K562 (cell line): ENCODE data around the gene RASGRP2. TPM values are rescaled to one million over a fixed set of nuclear protein-coding genes. Genes with fewer than 3 reads are reported as not detected.
A peak's percentile ranks its signal among the peaks of the same experiment; 100 is the strongest.

ENCODE experiments used
- ATAC-seq: fragments of 200-7000 bp; cut with Tn5 transposase; 3 replicates; pipeline ENCODE4 v1.9.1; 2020; ENCODE audit warnings: moderate library complexity
- BruUV-seq: library from RNA; stranded (reverse); fragments of 400-500 nt; replicated peaks from 2 replicates; lab custom pipeline; 2021; lab: Mats Ljungman, UMichigan
- CTCF ChIA-PET: fragments of 300-600 bp; formaldehyde crosslinking; extraction: SDS; loops from one replicate; lab custom pipeline; 2021; ENCODE audit warnings: low intra/inter-chr PET ratio; lab: Yijun Ruan, JAX
- POLR2A ChIA-PET: fragments of 300-600, 350-650 bp; sonication (Branson Sonifier 250); formaldehyde crosslinking; extraction: SDS; loops from one replicate; lab custom pipeline; 2021; ENCODE audit warnings: antibody characterized with exemption, inconsistent platforms; lab: Yijun Ruan, JAX
- DNase-seq, 4 experiments: peaks; one replicate each; pipeline versions ENCODE4 v3.0.0 to v3.0.0-alpha.2; 2011 to 2018; ENCODE audit warnings: low spot score in 3 of 4, mixed read lengths in 3 of 4; ENCODE audit errors: extremely low read depth in 1 of 4
- FAIRE-seq: peaks from 2 replicates; lab custom pipeline; 2011; peaks lifted over from hg19 to GRCh38; lab: Jason Lieb, UNC
- H2AFZ ChIP-seq: 2 replicates; pipeline ENCODE4 v1.6.0; 2011; ENCODE audit warnings: low read depth, low read length, control low read depth, inconsistent platforms
- H3K27ac ChIP-seq: fragments of 200-600 bp; 3 replicates; pipeline ENCODE4 v1.8.0; 2011; ENCODE audit warnings: low read depth, mild to moderate bottlenecking, control low read depth, inconsistent platforms, low read length, moderate library complexity, mixed read lengths; ENCODE audit errors: extremely low read depth
- H3K27me3 ChIP-seq, 2 experiments: fragments of 300-600 bp in 1 of 2; 2 replicates in 1 of 2; 3 replicates in 1 of 2; pipeline versions ENCODE4 v1.6.0 to v1.8.0; 2011; ENCODE audit warnings: inconsistent platforms in 2 of 2, low read length in 2 of 2, mild to moderate bottlenecking in 1 of 2, mixed read lengths in 1 of 2, moderate library complexity in 1 of 2; ENCODE audit not compliant: control insufficient read depth in 2 of 2, insufficient read depth in 2 of 2
- H3K36me3 ChIP-seq: fragments of 300-600 bp; 3 replicates; pipeline ENCODE4 v1.8.0; 2011; ENCODE audit warnings: mild to moderate bottlenecking, low read length, inconsistent platforms; ENCODE audit not compliant: control insufficient read depth, insufficient read depth
- H3K4me1 ChIP-seq, 2 experiments: fragments of 200-600 bp in 1 of 2; replicated peaks in 1 of 2; 2 replicates in 1 of 2; 3 replicates in 1 of 2; pipeline versions ENCODE4 v1.5.1 to v1.8.0; 2011; ENCODE audit warnings: inconsistent platforms in 2 of 2, low read length in 2 of 2, mild to moderate bottlenecking in 1 of 2, mixed read lengths in 1 of 2, moderate library complexity in 1 of 2; ENCODE audit not compliant: control insufficient read depth in 2 of 2, insufficient read depth in 2 of 2
- H3K4me2 ChIP-seq: 2 replicates; pipeline ENCODE4 v1.6.1; 2011; ENCODE audit warnings: low read length, control low read depth, inconsistent platforms, mixed read lengths; ENCODE audit not compliant: insufficient read depth
- H3K4me3 ChIP-seq: fragments of 200-600 bp; sonication (generic), shearing (Covaris generic); 2 replicates; pipeline ENCODE4 v1.5.1; 2016; ENCODE audit warnings: control low read depth, inconsistent platforms
- H3K79me2 ChIP-seq: fragments of 200-600 bp; 3 replicates; pipeline ENCODE4 v1.8.0; 2011; ENCODE audit warnings: low read length, inconsistent platforms; ENCODE audit not compliant: control insufficient read depth, insufficient read depth
- H3K9ac ChIP-seq, 2 experiments: 2 replicates each; pipeline versions ENCODE4 v1.6.0 to v1.6.1; 2011; ENCODE audit warnings: low read depth in 2 of 2, low read length in 2 of 2, control low read depth in 1 of 2, inconsistent platforms in 1 of 2, mild to moderate bottlenecking in 1 of 2, mixed read lengths in 1 of 2; ENCODE audit not compliant: insufficient read depth in 1 of 2
- H3K9me1 ChIP-seq: one replicate; pipeline ENCODE4 v1.6.0; 2011; ENCODE audit warnings: inconsistent platforms, mild to moderate bottlenecking, low read length, moderate library complexity; ENCODE audit not compliant: control insufficient read depth, insufficient read depth
- H3K9me3 ChIP-seq: replicated peaks from 2 replicates; pipeline ENCODE4 v1.5.1; 2011; ENCODE audit warnings: low read depth, low read length, inconsistent platforms; ENCODE audit not compliant: control insufficient read depth, insufficient read depth
- H4K20me1 ChIP-seq: replicated peaks from 2 replicates; pipeline ENCODE4 v1.6.1; 2011; ENCODE audit warnings: low read length, inconsistent platforms, mixed read lengths; ENCODE audit not compliant: control insufficient read depth, insufficient read depth
- CTBP1 ChIP-seq: fragments of 450-650 bp; IDR thresholded peaks from 2 replicates; pipeline ENCODE4 v1.6.1; 2016; ENCODE audit warnings: borderline replicate concordance
- FOXK2 ChIP-seq, 2 experiments: fragments of 450-650 bp; IDR thresholded peaks in 1 of 2; conservative IDR thresholded peaks in 1 of 2; 2 replicates each; pipeline ENCODE4 v1.6.1; 2016; ENCODE audit warnings: low read depth in 2 of 2, mild to moderate bottlenecking in 1 of 2
- HMG20B ChIP-seq: fragments of 250-450 bp; sonication (Bioruptor Pico); IDR thresholded peaks from 2 replicates; pipeline ENCODE4 v1.5.0; 2021; ENCODE audit warnings: mild to moderate bottlenecking
- LARP7 ChIP-seq: fragments of 450-650 bp; IDR thresholded peaks from 2 replicates; pipeline ENCODE4 v1.6.1; 2016
- MEIS2 ChIP-seq: fragments of 450-650 bp; IDR thresholded peaks from 2 replicates; pipeline ENCODE4 v1.6.1; 2014; ENCODE audit warnings: mild to moderate bottlenecking; ENCODE audit not compliant: partially characterized antibody
- NFYB ChIP-seq: IDR thresholded peaks from 2 replicates; pipeline ENCODE4 v1.6.1; 2011; ENCODE audit warnings: mild to moderate bottlenecking, moderate library complexity; ENCODE audit not compliant: insufficient read length; ENCODE audit errors: extremely low read depth
- NR4A1 ChIP-seq, 2 experiments: fragments of 250-450 bp in 1 of 2; fragments of 450-650 bp in 1 of 2; sonication (Bioruptor Pico) in 1 of 2; IDR thresholded peaks; 2 replicates each; pipeline versions ENCODE4 v1.4.0 to v1.6.1; 2016 to 2020; ENCODE audit warnings: mild to moderate bottlenecking in 2 of 2, missing compliant biosample characterization in 1 of 2, missing genetic modification characterization in 1 of 2, moderate library complexity in 1 of 2
- RBM17 ChIP-seq: fragments of 200-400 bp; formaldehyde crosslinking; IDR thresholded peaks from 2 replicates; pipeline ENCODE4 v1.6.1; 2017; ENCODE audit warnings: low read depth, mild to moderate bottlenecking, low read length, borderline replicate concordance
- ZNF316 ChIP-seq: fragments of 450-650 bp; IDR thresholded peaks from 2 replicates; pipeline ENCODE4 v1.6.1; 2016
- WGBS: fragments of 100-300 bp; shearing (Covaris generic); methylation state at CpG from one replicate; pipeline ENCODE4 v1.1.6; 2016; ENCODE audit warnings: low coverage, mixed read lengths; ENCODE audit not compliant: insufficient coverage; ENCODE audit errors: missing lambda C conversion rate; 5-methylcytosine and 5-hydroxymethylcytosine counted together
- in situ Hi-C: fragments of 300-500 bp; cut with MboI; formaldehyde crosslinking; loops from 4 replicates; pipeline ENCODE4 v1.15.0; 2018; ENCODE audit warnings: inconsistent platforms, mixed read lengths
- intact Hi-C: fragments of 100-400 bp; cut with micrococcal nuclease; formaldehyde crosslinking; loops from 2 replicates; pipeline ENCODE4 v1.14.2; 2022
- polyA plus RNA-seq, 8 experiments: library from polyadenylated mRNA; depleted of rRNA in 4 of 8; stranded (reverse) in 5 of 8; unstranded in 3 of 8; fragments of >200 nt; fragmentation: Nextera tagmentation in 2 of 8; fragmentation: Illumina TruSeq in 1 of 8; extraction: Ambion mirVana in 2 of 8; extraction: Trizol in 1 of 8; gene quantifications; 2 replicates each; pipeline versions ENCODE4 v1.2.1 to v1.2.3, GENCODE V29; 2011 to 2014; ENCODE audit warnings: inconsistent platforms in 1 of 8, missing spikeins in 1 of 8
- total RNA-seq, 7 experiments: library from RNA; depleted of rRNA in 6 of 7; stranded (reverse); fragments of >200 nt in 6 of 7; fragmentation: Illumina TruSeq in 2 of 7; extraction: Trizol in 2 of 7; gene quantifications; 2 replicates each; pipeline versions ENCODE4 v1.2.1 to v1.2.3, GENCODE V29; 2011 to 2021; ENCODE audit warnings: low replicate concordance in 1 of 7

The RASGRP2 gene
- total and polyA plus RNA-seq, 9 of the 15 experiments (the other 6 are each of a cell fraction or from before 2014, with no cell fraction given): 0.87 to 22.7 (median 5.5) TPM

- no peaks in the 10 kb centered on the region for H3K4me1 ChIP-seq
- no TSS peak for BruUV-seq
- intact Hi-C loops: no loop called here
- H3K9ac ChIP-seq: no peak overlapping the region
- no peak overlapping the region for H3K4me3 ChIP-seq
- no peaks in the 10 kb centered on the region for H3K9me3 ChIP-seq
- H3K27me3 ChIP-seq: peaks cover 54 to 62% of the 10 kb centered on the region in 2 experiments
- no peaks in the 10 kb centered on the region for H3K9me1 ChIP-seq
- WGBS: 0% methylated on average over 2 of the region's 2 CpGs
- in situ Hi-C loops: no loop called here
- H3K36me3 ChIP-seq: no peaks in the 10 kb centered on the region
- DNase-seq: no peak
- no peak overlapping the region for H3K27ac ChIP-seq
- CTCF ChIA-PET: interaction anchor here (1.0 kb wide), 1 partner anchor 9 kb away, joined by 3 read pairs; no protein-coding TSS in a partner anchor
- H3K4me2 ChIP-seq: no peak overlapping the region
- no peaks in the 10 kb centered on the region for H3K79me2 ChIP-seq
- POLR2A ChIA-PET: interaction anchor here (0.5 to 1.3 kb wide), 3 partner anchors 12 to 244 kb away, joined by 3 read pairs; no protein-coding TSS in a partner anchor
- TF ChIP-seq MEIS2 (peak; percentile 16), ZNF316 (no peak)
- H4K20me1 ChIP-seq: peaks cover 3% of the 10 kb centered on the region
- FAIRE-seq: no peak
- H2AFZ ChIP-seq: no peak overlapping the region
- no peak for ATAC-seq
Measured at GRCh38 chr11:64679846-64680245, 64.1 kb downstream of the RASGRP2 start.

GRCh38 chr11:64677441-64678023, 66.4 kb downstream of the RASGRP2 start:
- Histone ChIP-seq H3K79me2 (no peaks in the 10 kb centered on the region), H3K4me3 (no peak overlapping the region), H3K36me3 (no peaks in the 10 kb centered on the region), H3K9me1 (no peaks in the 10 kb centered on the region), H3K9ac (no peak overlapping the region), H2AFZ (no peak overlapping the region), H3K27ac (no peak overlapping the region), H4K20me1 (peaks cover 1% of the 10 kb centered on the region; the same call in 1 of the 2 replicates), H3K9me3 (no peaks in the 10 kb centered on the region), H3K4me1 (no peaks in the 10 kb centered on the region; a peak in 1 of 5 replicates), H3K4me2 (no peak overlapping the region), H3K27me3 (peaks cover 48 to 52% of the 10 kb centered on the region in 2 experiments; a peak in 4 of 5 replicates)
- ATAC-seq: no peak
- CTCF ChIA-PET: no interaction called here
- intact Hi-C loops: no loop called here
- BruUV-seq: no TSS peak
- DNase-seq: no peak
- TF ChIP-seq RBM17 (no peak), NFYB (no peak), NR4A1 (CRISPR knock-in tag; IDR thresholded peaks at IDR 0.05) (no peak), NR4A1 (tag; IDR thresholded peaks at IDR 0.05) (no peak), LARP7 (no peak), CTBP1 (no peak), FOXK2 (conservative IDR thresholded peaks at IDR 0.05 in 1 of 2, IDR thresholded peaks at IDR 0.05 in 1 of 2; ENCODE audit: low read depth in 2 of 2) (no peak), HMG20B (CRISPR knock-in tag) (no peak)
- WGBS: 2% methylated on average over 6 of the region's 6 CpGs
- in situ Hi-C loops: no loop called here
- FAIRE-seq: no peak
- POLR2A ChIA-PET: no interaction called here
